Measurements from ENCODE around the gene SMAD2.
"Not testable (repeated sequence)": the region's sequence is repeated elsewhere in the genome, so short reads cannot be mapped to it uniquely, and the experiment has no call there.

Gene SMAD2

DNA sequence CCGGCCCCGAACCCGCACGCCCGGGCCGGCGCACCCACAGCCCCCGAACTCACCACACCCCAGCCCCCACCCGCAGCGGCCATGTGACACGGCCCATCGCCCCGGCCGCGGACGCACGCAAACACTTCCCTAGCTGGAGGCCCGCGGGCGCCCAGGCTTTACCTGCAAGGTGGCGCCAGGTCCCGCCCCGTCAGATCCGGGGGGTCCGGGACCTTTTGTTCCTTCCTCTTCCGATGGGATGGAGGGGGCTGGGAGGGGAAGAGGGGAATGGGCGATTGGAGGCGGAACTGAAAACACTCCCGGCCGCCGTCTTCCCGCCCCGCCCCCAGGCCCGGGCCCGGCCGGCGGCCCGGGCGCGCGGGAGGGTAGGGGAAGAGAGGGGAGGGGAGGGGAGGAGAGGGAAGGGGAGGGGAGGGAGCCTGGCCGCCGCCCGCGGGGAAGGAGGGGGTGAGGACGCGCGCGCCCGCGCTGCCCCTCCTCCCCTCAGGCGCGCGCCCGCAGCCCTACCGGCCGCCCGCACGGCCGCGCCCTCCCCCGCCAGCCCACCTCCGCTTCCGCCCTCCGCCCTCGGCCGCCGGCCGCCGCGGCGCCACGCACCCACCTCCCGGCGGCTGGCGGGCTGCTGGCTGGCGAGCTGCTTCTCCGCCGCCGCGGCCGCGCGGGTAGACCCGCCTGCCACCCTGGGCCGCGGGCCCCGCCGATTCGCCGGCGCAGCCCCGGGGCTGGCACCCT, at the start of gene SMAD2:
SMAD2 (minus strand) TSS at position 461 of the 732 bp plus-strand sequence. CDS start 33,903 bp downstream, outside the sequence.
- DNase-seq, result no peak

DNA sequence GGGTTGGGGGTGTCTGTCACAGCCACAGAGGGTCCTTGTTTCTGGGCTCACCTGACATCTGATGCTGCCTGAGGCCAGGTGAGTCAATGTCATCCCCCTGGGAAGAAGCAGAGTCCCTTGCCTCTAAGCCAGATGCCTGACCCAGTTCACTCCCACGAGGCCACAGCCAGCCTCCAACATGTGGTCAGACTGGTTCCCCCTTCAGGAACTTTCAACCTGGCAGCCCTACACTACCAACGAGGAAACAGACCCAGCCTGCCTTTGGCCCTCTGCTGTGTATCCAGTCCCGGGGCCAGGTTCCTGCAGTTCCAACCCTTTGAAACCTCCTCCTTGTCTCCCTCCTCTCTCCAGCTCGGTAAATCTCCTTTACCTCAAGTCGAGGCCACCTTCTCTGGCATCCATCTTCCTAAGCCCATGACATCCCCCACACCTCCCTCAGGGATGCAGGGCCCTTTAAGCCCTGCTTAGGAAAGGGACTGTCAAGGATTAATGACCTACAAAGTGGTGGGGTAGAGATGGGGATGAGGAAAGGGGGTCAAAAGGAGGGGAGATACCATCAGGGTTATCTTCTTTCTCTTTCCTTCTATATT, 49.2 kb upstream of the SMAD2 start:
- DNase-seq, result no peak

DNA sequence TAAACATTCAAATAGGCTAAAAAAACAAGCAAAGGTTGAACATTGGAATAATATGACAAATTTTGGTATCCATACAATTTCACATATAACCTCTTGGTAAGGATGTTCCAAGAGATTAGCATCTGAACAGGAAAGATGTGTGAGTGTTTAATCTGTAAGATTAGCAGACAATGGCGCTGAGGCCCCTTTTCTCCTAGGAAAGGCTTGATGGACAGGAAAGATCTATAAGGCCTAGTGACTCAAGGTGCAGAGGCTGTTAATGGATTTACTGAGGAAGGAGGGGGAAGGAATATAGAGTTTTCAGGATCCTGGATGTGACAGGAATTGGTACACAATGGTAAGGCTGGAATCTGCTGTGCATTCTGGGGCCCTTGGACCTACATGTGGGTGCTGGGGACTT, 48.1 kb upstream of the SMAD2 start:
- no peak for DNase-seq

DNA sequence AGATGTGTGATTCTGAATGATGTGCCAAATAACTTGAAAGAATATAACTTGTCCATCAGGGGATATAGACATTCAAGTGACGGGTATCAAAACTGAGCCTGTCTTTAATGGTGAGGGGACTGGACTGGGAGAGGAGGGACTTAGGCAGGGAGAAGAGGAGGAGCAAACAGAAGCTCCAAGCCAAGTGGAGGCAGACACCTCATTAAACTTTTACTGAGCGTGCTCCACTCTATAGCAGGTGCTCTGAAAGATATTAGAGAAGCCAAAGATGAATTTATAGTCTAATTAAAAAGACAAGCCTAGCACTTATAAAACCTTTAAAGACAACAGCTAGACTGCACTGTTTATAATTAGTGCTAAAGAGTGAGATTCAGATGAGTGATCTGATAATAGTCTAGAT, 47.7 kb upstream of the SMAD2 start:
- no peak for DNase-seq

DNA sequence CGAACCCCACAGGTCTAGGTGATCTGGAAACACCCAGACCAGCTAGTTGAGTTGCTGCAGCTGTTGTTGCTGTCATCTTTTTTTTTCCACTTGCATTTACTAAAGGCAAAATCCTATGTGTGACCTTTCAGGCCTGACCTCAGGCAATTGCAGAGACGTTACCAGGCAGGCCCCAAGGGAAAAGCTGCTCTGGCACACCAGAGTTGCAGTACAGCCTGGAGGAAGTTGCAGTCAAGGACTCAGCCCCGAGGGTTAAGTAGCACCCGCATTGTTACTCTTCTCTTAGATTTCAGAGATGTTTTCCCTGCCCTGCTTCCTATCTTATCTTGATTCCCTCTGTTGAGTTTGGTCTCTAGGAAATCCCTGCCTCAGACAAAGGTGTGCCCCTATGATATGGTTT, 45.2 kb upstream of the SMAD2 start:
- DNase-seq, result no peak

DNA sequence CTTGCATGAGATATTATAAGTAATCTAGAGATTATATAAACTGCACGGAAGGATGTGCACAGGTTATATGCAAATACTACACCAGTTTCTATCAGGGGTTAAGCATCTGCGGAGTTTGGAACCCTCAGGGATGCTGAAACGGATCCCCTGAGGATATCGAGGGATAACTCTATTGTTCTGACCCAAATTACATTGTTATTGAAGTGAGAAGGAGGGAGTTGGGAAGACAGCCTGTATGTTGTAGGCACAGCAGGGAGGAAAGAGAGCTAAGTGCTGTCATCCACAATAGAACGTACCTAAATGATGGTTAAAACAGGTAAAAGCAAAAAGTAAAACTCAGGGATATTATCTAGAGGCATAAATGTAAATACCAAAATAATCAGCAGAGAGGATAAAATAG, 44.6 kb upstream of the SMAD2 start:
- no peak for DNase-seq

DNA sequence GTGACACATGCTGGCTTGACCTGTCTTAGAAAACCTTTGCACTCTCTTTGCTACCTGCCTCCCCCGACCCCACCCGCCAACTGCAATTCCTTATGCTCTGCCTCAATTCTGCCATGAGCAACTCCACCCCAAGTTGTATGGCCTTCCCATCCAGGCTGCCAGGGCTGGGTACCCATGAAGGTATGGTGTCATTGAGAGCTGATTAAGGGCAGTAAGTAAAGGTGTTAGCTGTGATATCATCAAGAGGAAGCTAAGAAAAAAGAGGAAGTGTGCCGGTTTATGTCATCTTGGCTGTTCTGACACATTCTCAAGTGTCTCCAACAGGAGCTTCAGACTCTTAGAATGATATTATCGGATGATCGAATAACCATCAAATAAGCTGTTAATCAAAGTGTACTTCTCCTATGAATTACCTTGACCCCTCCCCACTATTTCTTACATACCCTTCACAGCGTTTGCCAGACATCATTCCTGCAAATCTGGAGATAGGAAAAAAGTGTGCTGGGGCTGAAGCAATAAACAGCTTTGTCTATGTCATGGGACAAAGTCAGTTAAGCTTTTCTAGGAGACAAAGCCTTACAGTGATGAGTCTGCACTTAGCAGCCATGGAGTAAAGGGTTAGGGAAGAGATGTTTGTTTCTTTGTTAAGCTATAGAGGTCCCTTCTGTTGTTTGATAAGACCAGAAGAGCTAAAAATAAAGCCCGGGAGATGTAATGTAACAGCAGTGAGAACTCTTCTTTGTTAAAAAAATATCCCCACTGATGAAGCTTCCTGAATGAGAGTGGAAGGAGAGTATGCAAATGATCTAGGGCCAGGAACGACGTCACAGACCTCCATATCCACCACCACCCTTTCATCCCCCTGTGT, 40.4 kb upstream of the SMAD2 start:
- DNase-seq, result no peak

DNA sequence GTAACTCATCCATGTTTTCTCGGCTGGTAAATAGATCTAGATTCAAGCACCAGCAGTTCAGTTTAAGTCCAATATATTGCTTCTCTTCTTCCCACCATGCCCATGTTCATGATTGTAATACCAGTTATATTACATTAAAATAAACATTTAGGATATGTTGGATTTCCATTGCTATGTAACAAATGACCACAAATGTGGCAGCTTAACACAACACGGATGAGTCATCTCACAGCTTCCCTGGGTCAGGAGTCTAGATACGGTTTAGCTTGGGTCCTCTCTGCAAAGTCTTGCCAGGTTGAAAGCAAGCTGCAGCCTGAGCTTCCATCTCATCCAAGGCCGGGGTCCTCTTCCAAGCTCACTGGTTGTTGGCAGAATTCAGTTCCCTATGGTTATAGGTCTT, 39.4 kb upstream of the SMAD2 start:
- DNase-seq, result no peak

DNA sequence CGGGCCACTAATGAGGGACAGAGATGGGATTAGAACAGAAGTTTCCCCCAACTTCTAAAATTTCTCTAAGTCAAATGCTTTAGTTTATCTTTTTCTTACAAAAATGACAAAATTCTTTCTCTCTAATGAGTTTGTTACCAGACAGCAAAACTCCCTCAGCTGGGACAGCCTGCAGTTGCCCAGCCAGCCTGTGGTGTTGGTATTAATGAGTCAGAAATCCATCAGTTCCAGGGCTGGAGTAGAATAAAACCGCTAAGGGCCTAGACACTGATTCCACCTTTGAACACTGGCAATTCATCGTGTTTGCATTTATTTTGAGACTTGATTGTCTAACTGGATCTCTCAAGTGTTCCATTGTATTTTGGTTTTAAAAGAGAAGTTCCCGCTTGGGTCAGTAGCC, 38.3 kb upstream of the SMAD2 start:
- DNase-seq, result no peak

DNA sequence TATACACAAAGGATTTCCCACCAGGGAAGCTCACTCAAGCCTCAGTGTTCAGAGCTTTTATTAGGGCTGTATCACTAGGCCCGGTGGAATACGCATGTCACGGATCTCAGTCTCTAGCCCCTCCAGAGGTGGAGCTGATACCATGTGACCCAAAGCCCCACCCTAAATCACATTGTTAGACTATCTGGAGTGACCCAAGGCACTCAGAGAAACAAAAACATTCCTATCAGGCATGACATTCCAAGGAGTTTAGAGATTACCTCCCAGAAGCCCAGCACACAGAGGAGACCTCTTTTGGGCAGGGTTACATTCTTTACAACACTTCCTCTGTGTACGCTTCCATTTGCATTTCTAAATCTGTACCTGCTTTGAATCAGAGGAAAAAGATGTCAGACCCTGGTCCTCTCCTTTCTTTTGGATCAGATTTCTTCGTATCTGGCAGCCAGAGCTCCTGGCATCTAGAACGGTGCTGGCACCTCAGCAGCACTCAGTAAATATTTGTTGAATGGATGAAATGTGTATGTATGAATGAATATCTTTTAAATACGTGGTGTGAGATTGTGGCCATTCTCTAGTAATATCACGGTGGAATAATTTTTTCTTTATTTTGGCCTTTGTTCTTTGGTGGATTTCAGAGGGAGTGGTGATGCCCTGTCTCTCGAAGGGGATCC, 37.7 kb upstream of the SMAD2 start:
- no peak for DNase-seq

DNA sequence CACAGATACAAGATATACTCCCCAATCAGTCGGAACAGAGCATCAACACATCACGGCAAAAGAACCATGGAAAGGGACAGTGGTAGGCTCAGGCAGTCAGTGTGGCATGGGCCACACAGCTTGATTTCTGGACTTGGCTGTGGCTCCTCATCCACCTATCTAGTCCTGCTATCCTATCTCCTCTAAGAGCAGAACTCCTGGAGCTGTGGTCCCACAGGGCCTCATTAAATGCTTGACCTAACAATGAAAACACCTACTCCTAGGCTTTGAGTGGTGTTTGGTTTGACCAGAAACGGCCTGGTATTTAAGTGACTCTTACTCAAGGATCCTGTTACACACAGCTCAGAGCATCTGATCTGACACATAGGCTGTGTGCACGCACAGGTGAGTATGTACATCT, 33.6 kb upstream of the SMAD2 start:
- DNase-seq, result no peak

DNA sequence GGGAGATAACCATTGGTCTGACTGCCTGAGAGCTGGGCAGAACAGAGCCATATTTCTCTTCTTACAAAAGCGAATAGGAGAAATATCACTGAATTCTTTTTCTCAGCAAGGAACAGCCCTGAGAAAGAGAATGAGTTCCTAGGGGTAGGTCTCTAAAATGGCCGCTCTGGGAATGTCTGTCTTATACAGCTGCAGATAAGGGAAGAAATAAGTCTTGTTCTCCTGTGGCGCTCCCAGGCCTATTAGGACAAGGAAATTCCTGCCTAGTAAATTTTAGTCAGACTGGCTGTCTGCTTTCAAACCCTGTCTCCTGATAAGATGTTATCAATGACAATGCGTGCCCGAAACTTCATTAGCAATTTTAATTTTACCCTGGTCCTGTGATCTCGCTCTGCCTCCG, 30.5 kb upstream of the SMAD2 start:
- DNase-seq, result not testable (repeated sequence)

DNA sequence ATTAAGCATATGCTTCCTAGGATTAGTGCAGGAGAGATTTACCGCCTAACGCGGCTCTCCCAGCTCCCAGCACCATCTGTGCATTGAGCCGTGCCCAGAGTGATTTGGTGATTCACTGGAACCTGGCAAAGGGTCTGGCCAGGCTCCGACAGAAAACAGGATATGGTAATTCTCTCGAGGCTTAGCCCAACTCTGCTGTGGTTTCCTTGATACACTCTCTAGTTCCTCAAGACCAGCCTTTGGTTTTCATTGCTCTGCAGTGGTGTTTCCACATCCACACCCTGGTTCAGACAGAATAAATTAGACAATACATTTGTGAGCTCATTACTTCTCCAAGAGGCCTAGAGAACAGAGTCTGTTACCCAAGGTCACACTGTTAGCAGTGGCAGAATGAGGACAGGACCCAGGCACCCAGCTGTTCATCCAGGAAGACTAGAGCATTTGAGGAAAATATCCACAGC, 23.0 kb upstream of the SMAD2 start:
- DNase-seq, result no peak

DNA sequence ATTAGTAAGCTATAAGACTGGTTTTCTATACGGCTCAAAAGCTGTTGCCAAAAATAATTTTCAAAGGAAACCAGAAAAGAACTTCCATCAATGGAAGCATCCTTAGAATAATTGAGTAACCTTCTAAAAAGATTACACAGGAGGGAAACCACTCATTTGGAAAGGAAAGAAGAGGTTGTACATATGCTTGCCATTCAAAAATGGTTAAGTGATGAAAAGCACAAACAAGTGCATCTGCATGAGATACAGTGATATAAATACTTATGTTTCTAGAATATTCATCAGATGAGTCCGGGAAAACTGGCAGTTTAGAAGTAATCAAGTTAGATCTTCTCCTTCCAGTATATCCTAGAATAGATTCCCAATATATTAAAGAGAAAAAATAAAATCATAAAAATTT, 20.1 kb upstream of the SMAD2 start:
- no peak for DNase-seq

DNA sequence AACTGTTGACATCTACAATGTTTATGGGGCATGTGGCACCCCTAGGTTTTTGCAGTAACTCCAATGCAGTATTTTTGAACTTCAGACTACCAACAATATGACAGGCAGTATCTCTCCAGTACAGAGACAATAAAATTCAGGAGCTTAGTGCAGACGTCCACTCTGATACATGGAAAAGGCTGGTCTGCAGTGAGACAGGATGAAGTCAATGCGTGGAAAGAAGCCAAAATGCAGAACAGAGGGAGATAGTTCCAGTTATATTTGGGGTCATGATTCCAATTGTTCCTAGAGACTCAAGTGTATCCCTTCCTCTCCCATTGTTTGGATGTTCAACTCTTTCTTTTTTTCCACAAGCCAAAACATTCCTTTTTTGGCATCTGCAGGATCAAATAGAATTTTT, 18.7 kb upstream of the SMAD2 start:
- no peak for DNase-seq

DNA sequence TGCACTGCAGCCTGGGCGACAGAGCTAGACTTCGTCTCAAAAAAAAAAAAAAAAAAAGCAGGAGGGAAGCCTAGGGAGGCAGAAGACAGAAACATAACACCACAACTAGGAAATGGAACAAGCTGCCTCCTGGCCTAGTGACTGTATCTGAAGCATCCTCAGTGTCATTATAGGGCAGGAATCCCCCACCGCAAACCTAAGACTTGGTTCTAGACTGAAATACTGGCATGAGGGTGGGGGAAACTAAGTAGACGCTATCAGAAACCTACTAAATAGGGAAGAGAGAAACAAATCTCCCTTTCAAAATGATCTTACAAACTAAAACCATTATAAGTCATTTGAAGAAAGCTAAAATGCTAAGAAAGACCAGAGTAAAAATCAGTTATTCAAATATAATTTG, 16.4 kb upstream of the SMAD2 start:
- DNase-seq, result no peak

DNA sequence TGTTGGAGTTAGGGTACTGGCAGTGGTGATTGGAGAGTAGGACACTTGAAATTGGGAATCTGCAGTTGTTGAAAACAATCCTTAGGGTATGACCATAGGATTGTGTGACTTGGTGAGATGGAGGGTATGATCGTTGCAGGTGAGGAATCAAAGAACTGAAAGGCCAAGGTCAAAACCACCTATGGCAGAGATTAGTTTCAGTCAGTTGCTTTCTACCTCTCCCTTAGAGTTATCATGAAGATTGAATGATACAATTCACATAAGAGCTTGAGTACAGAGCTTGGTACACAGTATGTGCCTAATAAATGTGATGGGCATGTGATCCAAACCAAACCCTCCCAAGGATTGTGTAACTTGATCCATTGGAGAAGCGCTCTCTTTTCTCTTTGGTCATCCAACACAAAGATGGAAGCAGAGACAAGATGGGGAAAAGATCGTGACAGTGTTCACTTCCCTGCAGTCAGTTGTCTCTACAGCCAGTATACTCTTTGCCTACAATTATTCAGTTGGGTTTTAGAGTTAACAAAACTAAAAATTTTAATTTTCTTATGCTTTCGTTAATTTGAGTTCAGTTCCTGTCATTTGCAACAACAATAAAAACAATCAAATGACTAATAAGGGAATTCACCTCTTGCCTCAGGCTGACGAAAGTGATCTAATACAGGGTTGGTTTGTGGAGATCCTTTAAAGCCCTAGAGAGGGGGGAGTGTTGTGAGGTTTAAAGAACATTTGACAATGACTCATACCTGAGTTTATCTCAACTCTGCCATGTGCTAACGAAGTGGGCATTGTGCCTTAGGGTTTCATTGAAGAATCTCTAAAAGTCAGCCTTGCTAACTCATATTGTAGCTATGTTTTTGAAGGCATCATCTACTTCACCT, 14.8 kb upstream of the SMAD2 start:
- DNase-seq, result no peak

DNA sequence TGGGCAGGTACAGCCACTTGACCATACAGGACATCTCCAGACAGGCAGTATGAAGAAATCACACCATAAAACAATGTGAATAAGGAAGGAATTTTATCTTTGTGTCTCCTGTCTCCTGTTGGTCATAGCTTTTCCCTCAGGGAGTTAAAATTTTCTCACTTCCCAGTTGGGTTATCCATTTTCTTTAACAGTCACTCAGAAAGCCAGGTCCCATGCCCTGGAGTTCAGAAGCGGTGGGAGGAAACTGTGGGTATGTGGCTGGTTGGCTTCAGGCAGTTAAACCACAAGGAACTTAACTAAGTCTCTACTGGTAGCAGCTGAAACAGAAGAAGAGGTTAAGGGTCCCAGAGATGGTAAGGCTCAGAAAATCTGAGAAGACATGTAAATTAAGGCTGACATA, 6.5 kb upstream of the SMAD2 start:
- DNase-seq, result no peak

DNA sequence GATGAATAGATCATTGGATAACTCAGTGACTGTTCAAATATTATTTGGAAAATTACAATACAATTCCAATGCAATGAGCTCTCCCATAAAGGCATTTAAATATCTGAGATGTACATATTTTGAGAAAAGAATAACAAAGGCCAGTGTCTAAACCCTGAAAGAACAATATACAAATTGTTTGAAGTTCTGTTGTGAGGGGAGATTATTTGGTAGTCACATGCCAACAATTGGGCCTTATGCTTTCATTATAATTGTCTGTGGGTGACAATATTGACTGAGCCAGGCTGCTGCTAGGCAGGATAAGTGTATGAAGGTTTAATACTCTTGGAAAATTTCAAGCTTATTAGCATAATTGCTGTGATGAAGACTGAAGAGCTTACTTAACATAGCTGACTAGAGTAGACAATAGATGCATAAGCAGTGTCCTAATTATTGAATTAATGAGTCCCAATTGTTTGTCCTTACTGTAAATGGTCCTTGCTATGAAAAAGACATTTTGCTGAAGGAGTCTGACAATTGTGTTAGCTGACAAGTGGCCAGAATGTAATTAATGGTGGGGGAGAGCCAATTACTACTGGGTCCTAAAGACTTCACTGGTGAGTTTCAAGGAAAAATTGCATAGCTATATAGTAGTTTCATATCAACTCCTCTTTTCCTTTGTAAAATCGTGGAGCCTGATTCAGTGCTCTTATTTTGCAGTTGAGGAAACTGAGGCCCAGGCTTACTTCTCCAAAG, 5.0 kb upstream of the SMAD2 start:
- DNase-seq, result no peak

DNA sequence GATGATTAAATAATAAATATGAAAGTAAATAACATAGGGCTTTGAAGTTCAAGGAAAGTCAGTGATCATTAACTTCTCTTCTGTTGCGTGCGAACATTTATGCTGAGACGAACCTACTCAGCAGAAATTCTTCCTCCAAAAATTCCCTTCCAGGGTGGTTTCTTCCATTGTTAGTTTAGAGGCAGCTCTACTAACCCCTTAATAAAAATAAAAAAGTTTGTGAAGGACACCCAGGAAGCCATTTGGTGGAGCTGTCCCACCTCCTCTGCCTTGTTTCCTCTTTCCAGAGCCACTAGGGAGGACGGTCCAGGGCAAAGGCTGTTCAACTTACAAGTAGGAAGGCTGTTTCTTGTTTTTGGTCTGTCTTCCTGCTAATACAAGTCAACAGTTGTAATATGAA, 2.1 kb upstream of the SMAD2 start:
- no peak for DNase-seq

DNA sequence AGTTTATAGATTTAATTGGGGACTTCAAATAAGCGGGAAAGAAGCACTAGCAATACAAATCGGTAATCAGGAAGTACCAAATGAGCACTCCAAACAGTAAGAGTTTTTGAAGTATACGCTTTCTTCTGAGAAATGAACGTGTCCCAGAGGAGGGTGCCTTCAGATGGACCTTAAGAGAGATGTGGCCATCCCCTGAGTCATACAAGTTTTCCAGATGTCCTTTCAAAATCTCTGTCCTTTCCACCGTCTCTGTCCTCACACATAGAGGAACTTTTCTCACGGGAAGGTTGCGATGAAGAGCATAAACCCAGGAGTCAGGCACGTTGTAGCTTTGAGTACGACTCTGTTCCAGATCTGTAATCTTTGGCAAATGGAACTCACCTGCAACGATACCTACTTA, 1.7 kb upstream of the SMAD2 start:
- no peak for DNase-seq

DNA sequence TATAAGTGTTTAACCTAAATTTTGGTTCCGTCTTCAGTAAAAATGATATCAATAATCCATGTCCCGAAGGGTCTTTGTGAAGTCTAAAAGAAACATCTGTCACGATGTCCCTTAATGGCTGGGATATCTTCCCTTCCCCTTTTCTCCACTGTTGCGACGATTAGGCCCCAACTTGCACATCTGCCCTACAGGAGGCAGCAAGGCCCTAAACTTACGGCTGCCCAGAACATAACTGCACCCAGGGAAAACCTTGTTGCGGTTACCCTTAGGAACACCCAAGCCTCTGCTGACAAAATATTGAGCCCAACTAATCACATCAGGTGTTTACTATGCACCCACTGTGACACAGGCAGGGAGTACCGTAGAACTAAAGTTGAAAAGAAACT, 1.3 kb upstream of the SMAD2 start:
- no peak for DNase-seq

Data from NCI-H2081 treated with DMSO at 0.1 percent for 48 hours (cell line).